NCI-H1694 (cell line): ENCODE measurements around the gene AMN.
"Not testable (repeated sequence)": the region's sequence is repeated elsewhere in the genome, so short reads cannot be mapped to it uniquely, and the experiment has no call there.

Source experiments
- DNase-seq: peaks from one replicate; lab custom pipeline; 2025; lab: John Stamatoyannopoulos, UW

The AMN gene

GRCh38 chr14:102922490-102923200, at the start of gene AMN:
AMN (plus strand) TSS chr14:102922663; CDS start chr14:102922689, 26 bp downstream.
- no peak for DNase-seq

GRCh38 chr14:102873131-102873530, 49.3 kb upstream of the AMN start:
- DNase-seq = no peak

GRCh38 chr14:102873546-102874061, 48.9 kb upstream of the AMN start:
- DNase-seq = no peak

GRCh38 chr14:102875652-102876051, 46.8 kb upstream of the AMN start:
- DNase-seq = no peak

GRCh38 chr14:102877511-102877910, 45.0 kb upstream of the AMN start:
- not testable (repeated sequence) for DNase-seq

- no peak for DNase-seq
Observed at GRCh38 chr14:102878174-102878969, 44.1 kb upstream of the AMN start.

- DNase-seq = no peak
Observed at GRCh38 chr14:102878970-102879460, 43.4 kb upstream of the AMN start.

GRCh38 chr14:102882226-102882906, 40.1 kb upstream of the AMN start:
- no peak for DNase-seq

GRCh38 chr14:102883089-102883541, 39.3 kb upstream of the AMN start:
- no peak for DNase-seq

- no peak for DNase-seq
Observed at GRCh38 chr14:102883554-102883953, 38.9 kb upstream of the AMN start.

- DNase-seq = no peak
Observed at GRCh38 chr14:102885737-102886447, 36.6 kb upstream of the AMN start.

GRCh38 chr14:102888748-102889147, 33.7 kb upstream of the AMN start:
- DNase-seq = no peak

GRCh38 chr14:102889615-102890014, 32.8 kb upstream of the AMN start:
- no peak for DNase-seq

- no peak for DNase-seq
Observed at GRCh38 chr14:102891111-102891510, 31.4 kb upstream of the AMN start.

- no peak for DNase-seq
Observed at GRCh38 chr14:102891556-102891955, 30.9 kb upstream of the AMN start.

GRCh38 chr14:102892651-102893050, 29.8 kb upstream of the AMN start:
- no peak for DNase-seq

- no peak for DNase-seq
Observed at GRCh38 chr14:102893452-102893851, 29.0 kb upstream of the AMN start.

- not testable (repeated sequence) for DNase-seq
Observed at GRCh38 chr14:102896735-102897134, 25.7 kb upstream of the AMN start.

- no peak for DNase-seq
Observed at GRCh38 chr14:102897299-102898027, 25.0 kb upstream of the AMN start.

- no peak for DNase-seq
Observed at GRCh38 chr14:102898298-102898697, 24.2 kb upstream of the AMN start.
